Activated T-cell treated with anti-CD3 and anti-CD28 coated beads, Interleukin-2, amount 50 U/mL, for 72 hours (primary cell): ENCODE results near the gene TEX54. TPM values are rescaled to one million over a fixed set of nuclear protein-coding genes. Genes with fewer than 3 reads are reported as not detected.
"Not testable (repeated sequence)": the region's sequence is repeated elsewhere in the genome, so short reads cannot be mapped to it uniquely, and the experiment has no call there.

Source experiments
- ATAC-seq, 2 donors: fragments of 150-1000 bp; cut with Tn5 transposase; replicated peaks in 1 of 2; 2 replicates each; pipeline ENCODE4 v1.10.0; 2021; ENCODE audit warnings: moderate library complexity in 2 of 2, mild to moderate bottlenecking in 1 of 2
- DNase-seq, 2 donors: peaks; one replicate each; pipeline ENCODE4 v3.0.0; 2021 to 2022; ENCODE audit warnings: mixed read lengths in 1 of 2
- H3K27ac Mint-ChIP-seq: one replicate; pipeline ENCODE4 v1.8.0; 2022; ENCODE audit warnings: mild to moderate bottlenecking, moderate library complexity, mixed read lengths
- H3K27me3 Mint-ChIP-seq: one replicate; pipeline ENCODE4 v1.8.0; 2022; ENCODE audit warnings: low read depth, mixed read lengths
- H3K36me3 Mint-ChIP-seq, 2 donors: one replicate each; pipeline ENCODE4 v1.8.0; 2022; ENCODE audit warnings: mixed read lengths in 2 of 2, mild to moderate bottlenecking in 1 of 2; ENCODE audit not compliant: insufficient read depth in 2 of 2
- H3K4me1 Mint-ChIP-seq: one replicate; pipeline ENCODE4 v1.8.0; 2022; ENCODE audit warnings: low read depth, mixed read lengths
- H3K4me3 Mint-ChIP-seq, 2 donors: one replicate each; pipeline ENCODE4 v1.8.0; 2022; ENCODE audit warnings: mild to moderate bottlenecking in 2 of 2, mixed read lengths in 2 of 2, moderate library complexity in 2 of 2
- H3K9me3 Mint-ChIP-seq, 2 donors: one replicate each; pipeline ENCODE4 v1.8.0; 2022; ENCODE audit warnings: mixed read lengths in 2 of 2
- total RNA-seq, 2 donors: library from RNA; stranded (reverse); gene quantifications; one replicate each; pipeline ENCODE4 v1.2.3, GENCODE V29; 2022

The TEX54 gene
- total RNA-seq, 2 donors from 2014 or later: 0.77 to 1.5 TPM

- Mint-ChIP-seq H3K36me3 (peaks cover 12 to 24% of the 10 kb centered on the region in 2 donors), H3K27ac (no peak overlapping the region), H3K9me3 (no peaks in the 10 kb centered on the region), H3K4me1 (peaks cover 57% of the 10 kb centered on the region), H3K27me3 (no peaks in the 10 kb centered on the region), H3K4me3 (no peak overlapping the region)
- ATAC-seq: no peak
- DNase-seq: no peak
Observed at GRCh38 chr11:62835336-62835735, 2.7 kb upstream of the TEX54 start.

DNA sequence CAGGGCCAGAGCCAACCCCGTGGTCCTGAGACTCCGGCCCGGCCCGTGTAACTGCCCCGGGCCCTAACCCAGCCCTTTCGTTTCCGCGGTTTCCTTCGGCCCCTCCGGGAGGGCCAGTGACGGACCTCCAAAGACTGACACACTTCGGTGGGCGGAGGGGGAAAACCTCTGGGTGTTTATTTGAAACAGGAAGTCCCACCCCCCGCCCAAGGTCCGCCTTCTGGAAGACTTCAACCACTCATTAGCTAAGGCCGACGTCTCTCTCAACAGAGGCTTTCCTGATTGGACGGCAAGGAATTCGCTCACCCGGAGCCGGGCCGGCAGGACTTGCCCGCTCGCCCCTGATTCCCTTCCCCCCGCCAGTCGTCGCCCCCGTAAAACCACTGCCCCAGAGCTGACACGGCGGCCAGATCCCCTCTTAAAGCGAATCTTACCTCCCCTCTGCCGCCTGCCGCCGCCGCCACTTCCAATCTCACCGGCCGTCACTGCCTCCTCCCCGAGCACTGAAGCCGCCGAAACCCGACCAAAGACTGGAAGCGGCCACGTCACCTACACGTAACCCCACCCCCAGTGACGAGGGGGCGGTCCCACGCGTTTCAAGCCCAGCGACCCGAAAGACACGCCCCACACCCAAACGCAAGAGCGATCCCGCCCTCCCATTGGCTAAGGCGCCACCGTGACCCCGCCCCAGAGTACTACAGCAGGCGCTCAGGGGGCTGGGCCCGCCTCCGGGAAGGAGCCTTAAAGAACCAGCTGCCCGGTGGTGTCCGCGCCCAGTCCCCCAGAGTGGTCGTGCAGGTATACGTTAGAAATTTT is 913 bp downstream of the TEX54 start, which contains the start of gene STX5:
Gene STX5, minus strand, starts transcription at position 532 of the 816 bp plus-strand sequence. CDS start 808 bp downstream, outside the sequence.
- peaks cover 9 to 26% of the 10 kb centered on the region in 2 donors for H3K36me3 Mint-ChIP-seq
- peak within 1 kb of the TSS; percentile 87 to 100 for H3K4me3 Mint-ChIP-seq
- peaks cover 41% of the 10 kb centered on the region for H3K4me1 Mint-ChIP-seq
- DNase-seq (peak; percentile 100), ATAC-seq (peak; percentile 90 to 93)
- no peaks in the 10 kb centered on the region for H3K27me3 Mint-ChIP-seq
- no peaks in the 10 kb centered on the region for H3K9me3 Mint-ChIP-seq
- peak within 1 kb of the TSS; percentile 96 for H3K27ac Mint-ChIP-seq

DNA sequence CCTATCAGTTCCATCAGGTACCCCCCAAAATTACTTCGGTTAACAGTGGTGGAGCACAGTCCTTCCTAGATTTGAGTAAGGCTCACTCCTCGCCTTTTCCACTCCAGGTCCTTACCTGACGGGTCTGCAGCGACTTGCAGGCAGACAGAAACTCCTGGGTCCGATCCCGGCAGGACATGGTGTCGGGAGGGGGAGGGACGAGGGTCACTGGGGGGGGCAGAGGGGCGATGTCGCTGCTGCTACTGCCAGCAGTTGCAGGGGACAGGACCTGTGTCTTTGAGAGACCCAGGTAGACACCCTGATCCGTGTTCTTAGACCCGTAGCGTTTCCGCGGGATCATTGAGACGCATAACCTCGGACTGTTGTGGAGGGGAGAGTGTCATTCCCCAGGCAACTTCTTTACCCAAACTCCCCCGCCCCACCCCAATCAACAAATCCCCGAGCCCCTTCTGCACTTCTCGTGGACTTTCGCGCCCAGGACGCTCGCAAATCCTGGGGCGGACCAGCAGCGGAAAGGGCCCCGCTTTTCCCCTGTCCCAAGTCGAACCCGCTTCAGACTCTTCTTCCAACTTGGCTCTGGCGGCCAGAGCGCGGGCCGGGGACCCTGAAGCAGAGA is 1.6 kb downstream of the TEX54 start:
- Mint-ChIP-seq H3K9me3 (no peaks in the 10 kb centered on the region), H3K27ac (peak overlapping the region; percentile 96), H3K4me1 (peaks cover 38% of the 10 kb centered on the region), H3K27me3 (no peaks in the 10 kb centered on the region), H3K4me3 (peak overlapping the region; percentile 87 to 100), H3K36me3 (peaks cover 9 to 24% of the 10 kb centered on the region in 2 donors)
- no peak for DNase-seq
- ATAC-seq: no peak

- H3K27ac Mint-ChIP-seq, H3K27me3 Mint-ChIP-seq, H3K4me3 Mint-ChIP-seq, H3K9me3 Mint-ChIP-seq, DNase-seq, ATAC-seq: not testable (repeated sequence)
- Mint-ChIP-seq H3K4me1 (peaks cover 21% of the 10 kb centered on the region), H3K36me3 (peaks cover 6 to 35% of the 10 kb centered on the region in 2 donors)
Observed at GRCh38 chr11:62828130-62828529, 4.5 kb downstream of the TEX54 start.

- no peak overlapping the region for H3K27ac Mint-ChIP-seq
- no peaks in the 10 kb centered on the region for H3K27me3 Mint-ChIP-seq
- H3K4me1 Mint-ChIP-seq: no peaks in the 10 kb centered on the region
- no peaks in the 10 kb centered on the region for H3K9me3 Mint-ChIP-seq
- ATAC-seq: no peak
- no peak for DNase-seq
- H3K4me3 Mint-ChIP-seq: no peak overlapping the region
- H3K36me3 Mint-ChIP-seq: peaks cover 6 to 32% of the 10 kb centered on the region in 2 donors
Observed at GRCh38 chr11:62823677-62824076, 9.0 kb downstream of the TEX54 start.

DNA sequence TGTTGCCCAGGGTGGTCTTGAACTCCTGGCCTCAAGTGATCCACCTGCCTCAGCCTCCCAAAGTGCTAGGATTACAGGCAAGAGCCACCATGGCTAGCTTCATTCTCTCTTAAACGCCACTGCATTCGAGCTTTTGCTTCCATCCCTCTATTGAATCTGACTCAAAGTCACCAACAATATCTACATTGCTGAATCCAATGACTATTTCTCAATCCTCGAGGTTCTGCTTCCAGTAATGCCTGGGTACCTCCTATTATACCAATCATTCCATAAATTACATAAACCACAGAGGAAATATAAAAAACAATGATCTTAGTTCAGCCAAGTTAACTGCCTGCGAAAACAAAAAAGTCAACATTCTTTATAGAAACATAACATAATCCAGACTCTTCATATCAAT is 15.5 kb downstream of the TEX54 start:
- no peak overlapping the region for H3K27ac Mint-ChIP-seq
- no peak overlapping the region for H3K4me3 Mint-ChIP-seq
- no peaks in the 10 kb centered on the region for H3K4me1 Mint-ChIP-seq
- no peaks in the 10 kb centered on the region for H3K9me3 Mint-ChIP-seq
- ATAC-seq: no peak
- no peaks in the 10 kb centered on the region for H3K27me3 Mint-ChIP-seq
- peaks cover 0 to 16% of the 10 kb centered on the region in 2 donors for H3K36me3 Mint-ChIP-seq
- DNase-seq: no peak

- H3K36me3 Mint-ChIP-seq: peaks cover 0 to 16% of the 10 kb centered on the region in 2 donors
- H3K27me3 Mint-ChIP-seq: no peaks in the 10 kb centered on the region
- H3K9me3 Mint-ChIP-seq: no peaks in the 10 kb centered on the region
- no peak overlapping the region for H3K4me3 Mint-ChIP-seq
- H3K4me1 Mint-ChIP-seq: no peaks in the 10 kb centered on the region
- H3K27ac Mint-ChIP-seq: no peak overlapping the region
- ATAC-seq (no peak), DNase-seq (no peak)
Observed at GRCh38 chr11:62816557-62816956, 16.1 kb downstream of the TEX54 start.

- Mint-ChIP-seq H3K36me3 (peaks cover 2 to 5% of the 10 kb centered on the region in 2 donors), H3K9me3 (no peaks in the 10 kb centered on the region), H3K4me3 (no peak overlapping the region), H3K27me3 (no peaks in the 10 kb centered on the region), H3K4me1 (peaks cover 2% of the 10 kb centered on the region), H3K27ac (no peak overlapping the region)
- DNase-seq (no peak), ATAC-seq (no peak)
Observed at GRCh38 chr11:62811659-62812058, 21.0 kb downstream of the TEX54 start.

DNA sequence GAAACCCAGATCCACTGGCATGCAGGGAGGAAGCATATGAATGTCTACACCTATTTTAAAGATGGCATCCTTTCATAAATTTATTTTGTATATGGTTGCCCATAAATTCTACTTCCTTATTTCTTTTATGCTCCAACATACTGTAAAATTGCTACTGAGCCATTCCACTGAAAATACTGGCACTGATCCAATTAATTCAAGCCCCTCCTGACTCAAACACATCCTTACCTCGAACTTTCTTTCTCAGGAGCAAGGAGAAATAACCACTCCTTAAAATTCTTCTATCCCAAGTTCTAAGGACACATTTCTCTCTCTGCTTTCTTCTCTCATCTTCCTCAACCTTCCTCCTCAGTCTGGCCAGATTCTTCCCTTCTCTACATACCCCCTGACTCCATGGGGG is 21.9 kb downstream of the TEX54 start:
- ATAC-seq: no peak
- peaks cover 9% of the 10 kb centered on the region for H3K4me1 Mint-ChIP-seq
- H3K27ac Mint-ChIP-seq: no peak overlapping the region
- no peaks in the 10 kb centered on the region for H3K9me3 Mint-ChIP-seq
- H3K4me3 Mint-ChIP-seq: no peak overlapping the region
- peaks cover 2 to 4% of the 10 kb centered on the region in 2 donors for H3K36me3 Mint-ChIP-seq
- DNase-seq: no peak
- no peaks in the 10 kb centered on the region for H3K27me3 Mint-ChIP-seq

- H3K27ac Mint-ChIP-seq: peak overlapping the region; percentile 15
- H3K4me3 Mint-ChIP-seq: peak overlapping the region; percentile 91 to 95
Observed at GRCh38 chr11:62806611-62807121, 26.0 kb downstream of the TEX54 start.

DNA sequence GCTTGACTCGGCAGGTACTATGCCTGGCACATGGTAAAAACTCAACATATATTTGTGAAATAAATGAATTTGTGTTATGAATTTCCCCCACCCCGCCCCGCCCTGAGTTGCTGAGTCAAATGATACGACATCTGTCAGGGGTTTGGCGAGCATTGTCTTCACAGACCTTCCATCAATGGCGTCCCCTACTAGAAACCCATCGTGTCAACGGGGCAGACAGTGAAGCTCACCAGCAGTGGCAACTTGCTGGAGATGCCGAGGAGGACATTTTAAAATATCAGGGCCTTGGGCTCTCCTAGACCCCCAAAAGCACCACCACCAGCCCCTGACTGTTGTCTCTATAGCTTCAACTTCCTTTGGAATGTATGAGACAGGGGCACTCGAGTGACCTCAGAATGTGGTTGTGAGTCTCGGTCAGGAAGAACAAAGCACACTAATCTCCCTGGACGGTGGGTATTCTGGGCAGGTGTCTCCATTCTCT is 26.6 kb downstream of the TEX54 start:
- ATAC-seq: peak; percentile 25
- DNase-seq: peak; percentile 38 to 39
- Mint-ChIP-seq H3K4me3 (peak overlapping the region; percentile 91 to 95), H3K27ac (peak overlapping the region; percentile 99), H3K27me3 (no peaks in the 10 kb centered on the region), H3K9me3 (no peaks in the 10 kb centered on the region), H3K36me3 (peaks cover 24 to 33% of the 10 kb centered on the region in 2 donors), H3K4me1 (peaks cover 43% of the 10 kb centered on the region)

More at GRCh38 chr11:62806611-62807121, 26.0 kb downstream of the TEX54 start:
- Mint-ChIP-seq H3K27me3 (no peaks in the 10 kb centered on the region), H3K4me1 (peaks cover 36% of the 10 kb centered on the region), H3K9me3 (no peaks in the 10 kb centered on the region), H3K36me3 (peaks cover 18 to 26% of the 10 kb centered on the region in 2 donors)
- DNase-seq (no peak), ATAC-seq (no peak)

- ATAC-seq: peak; percentile 78 to 80
- no peaks in the 10 kb centered on the region for H3K9me3 Mint-ChIP-seq
- H3K27ac Mint-ChIP-seq: peak within 1 kb of the TSS; percentile 99
- peaks cover 44% of the 10 kb centered on the region for H3K4me1 Mint-ChIP-seq
- DNase-seq: peak; percentile 96 to 99
- H3K4me3 Mint-ChIP-seq: peak within 1 kb of the TSS; percentile 91 to 95
- no peaks in the 10 kb centered on the region for H3K27me3 Mint-ChIP-seq
- H3K36me3 Mint-ChIP-seq: peaks cover 28 to 36% of the 10 kb centered on the region in 2 donors
Observed at GRCh38 chr11:62805076-62805892, 27.4 kb downstream of the TEX54 start, which contains the start of gene NXF1. NXF1 (minus strand) TSS chr11:62805440; CDS start chr11:62805356, 84 bp downstream.
